GM19351 (cell line): ENCODE results near the gene SEC14L6.
A peak's percentile ranks its signal among the peaks of the same experiment; 100 is the strongest.
"Not testable (repeated sequence)": the region's sequence is repeated elsewhere in the genome, so short reads cannot be mapped to it uniquely, and the experiment has no call there.

ENCODE experiments used
- ATAC-seq: cut with Tn5 transposase; IDR thresholded peaks from one replicate; pipeline ENCODE4 v1.9.1; 2021; ENCODE audit warnings: mild to moderate bottlenecking, moderate library complexity; ENCODE audit not compliant: unreplicated experiment

The SEC14L6 gene

GRCh38 chr22:30546616-30547015 is at the start of gene SEC14L6:
TSS of gene SEC14L6 (minus strand) at chr22:30546741. CDS start at chr22:30546682, 59 bp downstream.
- no peak for ATAC-seq

- no peak for ATAC-seq
These were observed 49.7 kb upstream of the SEC14L6 start for GRCh38 chr22:30596199-30596598.

GRCh38 chr22:30592360-30592713 is 45.8 kb upstream of the SEC14L6 start:
- not testable (repeated sequence) for ATAC-seq

GRCh38 chr22:30591588-30592359 is 45.2 kb upstream of the SEC14L6 start, which contains the start of gene PES1:
TSS of gene PES1 (minus strand) at chr22:30591910. CDS start at chr22:30591833, 77 bp downstream.
- ATAC-seq, result peak; percentile 99

GRCh38 chr22:30591191-30591587 is 44.6 kb upstream of the SEC14L6 start:
- no peak for ATAC-seq

GRCh38 chr22:30586414-30586813 is 39.9 kb upstream of the SEC14L6 start:
- ATAC-seq, result no peak

- ATAC-seq, result no peak
These were observed 37.9 kb upstream of the SEC14L6 start for GRCh38 chr22:30584441-30584840.

- no peak for ATAC-seq
These were observed 36.4 kb upstream of the SEC14L6 start for GRCh38 chr22:30582788-30583545.

GRCh38 chr22:30582051-30582450 is 35.5 kb upstream of the SEC14L6 start:
- ATAC-seq, result no peak

- ATAC-seq, result no peak
These were observed 34.4 kb upstream of the SEC14L6 start for GRCh38 chr22:30580896-30581295.

GRCh38 chr22:30578481-30578880 is 31.9 kb upstream of the SEC14L6 start:
- ATAC-seq, result no peak

GRCh38 chr22:30575859-30576258 is 29.3 kb upstream of the SEC14L6 start:
- no peak for ATAC-seq

- no peak for ATAC-seq
These were observed 28.6 kb upstream of the SEC14L6 start for GRCh38 chr22:30574997-30575671.

GRCh38 chr22:30574095-30574981 is 27.8 kb upstream of the SEC14L6 start, which contains the start of gene GAL3ST1:
TSS of gene GAL3ST1 (minus strand) at chr22:30574665. CDS start at chr22:30557392, 17,273 bp downstream.
- no peak for ATAC-seq

GRCh38 chr22:30573594-30574094 is 27.1 kb upstream of the SEC14L6 start:
- ATAC-seq, result no peak

GRCh38 chr22:30572840-30573593 is 26.5 kb upstream of the SEC14L6 start:
- no peak for ATAC-seq

GRCh38 chr22:30572210-30572609 is 25.7 kb upstream of the SEC14L6 start:
- no peak for ATAC-seq

- no peak for ATAC-seq
These were observed 23.2 kb upstream of the SEC14L6 start for GRCh38 chr22:30569674-30570202.

GRCh38 chr22:30568137-30568805 is 21.7 kb upstream of the SEC14L6 start:
- no peak for ATAC-seq
